HG03439 (cell line): ENCODE measurements around the gene F8.

Experiments
- ATAC-seq: cut with Tn5 transposase; IDR thresholded peaks from one replicate; pipeline ENCODE4 v1.9.1; 2021; ENCODE audit warnings: mild to moderate bottlenecking, moderate library complexity; ENCODE audit not compliant: unreplicated experiment

The F8 gene

DNA sequence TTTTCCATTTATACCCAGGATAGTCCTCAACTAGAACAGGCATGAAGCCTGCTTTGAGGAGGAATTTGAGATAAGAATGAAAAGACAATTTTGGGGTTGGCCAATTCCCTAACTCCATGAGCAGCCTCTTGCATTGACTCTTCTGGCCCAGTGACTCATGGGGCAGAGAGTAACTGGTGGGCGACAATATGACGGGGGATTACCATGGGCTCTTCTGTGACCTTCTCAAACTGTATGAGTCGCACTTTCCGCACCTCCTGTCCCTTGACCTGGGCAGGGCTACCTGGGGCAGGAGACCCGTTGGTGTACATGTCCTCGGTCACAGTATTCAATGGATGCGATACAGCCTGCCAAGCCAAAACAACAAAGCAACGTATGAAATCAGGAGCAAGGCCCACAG, 230.6 kb downstream of the F8 start:
- no peak for ATAC-seq

DNA sequence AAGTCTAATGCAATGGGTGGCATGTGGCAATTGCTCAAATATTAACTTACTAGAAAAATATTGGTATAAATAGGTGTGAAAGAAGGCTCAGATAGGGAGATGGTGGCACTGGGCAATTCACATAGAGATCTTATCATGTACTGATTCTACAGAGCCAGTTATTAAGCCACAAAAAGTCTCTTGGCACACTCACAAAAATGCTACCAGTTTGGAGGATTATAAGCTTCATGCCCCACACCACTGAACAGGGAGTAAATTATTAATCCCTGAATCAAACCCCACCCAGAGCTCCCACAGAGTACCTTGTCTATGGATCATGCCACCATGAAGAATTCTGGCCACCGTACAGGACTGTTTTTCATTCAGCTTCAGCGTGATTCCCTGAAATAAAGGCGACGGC, 231.1 kb downstream of the F8 start:
- ATAC-seq: no peak
